Caco-2 (cell line): Measurements from ENCODE around the gene ENPP1. TPM values are rescaled to one million over a fixed set of nuclear protein-coding genes. Genes with fewer than 3 reads are reported as not detected.

Experiments used
- BruUV-seq: library from RNA; stranded (reverse); fragments of 400-500 nt; replicated peaks from 2 replicates; lab custom pipeline; 2021; lab: Mats Ljungman, UMichigan
- CTCF ChIA-PET: fragments of 300-600 bp; sonication (Branson Sonifier 250); formaldehyde crosslinking; loops from one replicate; lab custom pipeline; 2022; ENCODE audit warnings: antibody characterized with exemption; lab: Charles Lee
- POLR2A ChIA-PET: fragments of 300-600 bp; sonication (Branson Sonifier 250); formaldehyde crosslinking; loops from one replicate; lab custom pipeline; 2022; ENCODE audit warnings: antibody characterized with exemption; lab: Charles Lee
- DNase-seq, 2 experiments: peaks; one replicate each; pipeline versions ENCODE4 v3.0.0 to v3.0.0-alpha.2; 2020 to 2022
- H3K27me3 ChIP-seq: replicated peaks from 2 replicates; pipeline ENCODE4 v1.6.0; 2011; ENCODE audit warnings: low read length; ENCODE audit not compliant: control insufficient read depth, insufficient read depth
- H3K36me3 ChIP-seq: 2 replicates; pipeline ENCODE4 v1.5.1; 2011; ENCODE audit warnings: low read length; ENCODE audit not compliant: control insufficient read depth, insufficient read depth
- H3K4me1 ChIP-seq: fragments of 250-450 bp; sonication (Bioruptor Pico); 2 replicates; pipeline ENCODE4 v1.5.1; 2020; ENCODE audit warnings: mild to moderate bottlenecking
- H3K4me3 ChIP-seq: 2 replicates; pipeline ENCODE4 v1.5.1; 2011; ENCODE audit warnings: low read depth, mild to moderate bottlenecking, control low read depth, low read length
- H3K9me3 ChIP-seq: fragments of 250-450 bp; sonication (Bioruptor Pico); 2 replicates; pipeline ENCODE4 v1.5.1; 2020; ENCODE audit warnings: mild to moderate bottlenecking, moderate library complexity
- H3K27ac Mint-ChIP-seq: one replicate; pipeline ENCODE4 v1.8.0; 2022; ENCODE audit warnings: mixed read lengths; ENCODE audit not compliant: unreplicated experiment
- H3K27me3 Mint-ChIP-seq: one replicate; pipeline ENCODE4 v1.8.0; 2022; ENCODE audit warnings: mixed read lengths; ENCODE audit not compliant: insufficient read depth, unreplicated experiment
- H3K36me3 Mint-ChIP-seq: one replicate; pipeline ENCODE4 v1.8.0; 2022; ENCODE audit warnings: mild to moderate bottlenecking, mixed read lengths; ENCODE audit not compliant: insufficient read depth, unreplicated experiment
- H3K4me1 Mint-ChIP-seq: one replicate; pipeline ENCODE4 v1.8.0; 2022; ENCODE audit warnings: low read depth, mixed read lengths; ENCODE audit not compliant: unreplicated experiment
- H3K4me3 Mint-ChIP-seq: one replicate; pipeline ENCODE4 v1.8.0; 2022; ENCODE audit warnings: mild to moderate bottlenecking, moderate library complexity, mixed read lengths; ENCODE audit not compliant: unreplicated experiment
- H3K9me3 Mint-ChIP-seq: one replicate; pipeline ENCODE4 v1.8.0; 2022; ENCODE audit warnings: mixed read lengths; ENCODE audit not compliant: unreplicated experiment
- CTCF ChIP-seq, 2 experiments: fragments of 200-600 bp in 1 of 2; IDR thresholded peaks; 1 replicate in 1 of 2; 2 replicates in 1 of 2; pipeline versions ENCODE4 v1.5.1 to v1.8.0; 2011 to 2022; ENCODE audit warnings: antibody characterized with exemption in 1 of 2, control low read depth in 1 of 2, inconsistent platforms in 1 of 2, low read depth in 1 of 2, low read length in 1 of 2, mild to moderate bottlenecking in 1 of 2, moderate library complexity in 1 of 2; ENCODE audit not compliant: insufficient read depth in 1 of 2, severe bottlenecking in 1 of 2, unreplicated experiment in 1 of 2
- intact Hi-C: fragments of 100-400 bp; cut with micrococcal nuclease; formaldehyde crosslinking; loops from one replicate; pipeline ENCODE4 v1.10.0; 2022; ENCODE audit not compliant: unreplicated experiment
- total RNA-seq: library from RNA; stranded (reverse); gene quantifications from 2 replicates; pipeline ENCODE4 v1.2.3, GENCODE V29; 2022

The ENPP1 gene
- total RNA-seq, 1 experiment from 2014 or later, result 4.8 TPM

GRCh38 chr6:131849799-131850198, 42.0 kb downstream of the ENPP1 start:
- Mint-ChIP-seq H3K27me3 (no peaks in the 10 kb centered on the region), H3K9me3 (peaks cover 14% of the 10 kb centered on the region), H3K4me3 (no peak overlapping the region), H3K4me1 (peaks cover 9% of the 10 kb centered on the region), H3K36me3 (no peaks in the 10 kb centered on the region), H3K27ac (no peak overlapping the region)
- no peak overlapping the region for H3K4me3 ChIP-seq
- no peak for TF ChIP-seq CTCF (IDR thresholded peaks at IDR 0.05; ENCODE audit: insufficient read depth in 1 of 2, low read depth in 1 of 2, low read length in 1 of 2, severe bottlenecking in 1 of 2, unreplicated experiment in 1 of 2)
- H3K27me3 ChIP-seq, result no peaks in the 10 kb centered on the region
- no peaks in the 10 kb centered on the region for H3K36me3 ChIP-seq
- BruUV-seq, result no TSS peak
- POLR2A ChIA-PET, result no interaction called here
- intact Hi-C loops, result no loop called here
- no peaks in the 10 kb centered on the region for H3K4me1 ChIP-seq
- CTCF ChIA-PET, result interaction anchor here (0.6 kb wide), 1 partner anchor 37 kb away, joined by 5 read pairs; no protein-coding TSS in a partner anchor
- H3K9me3 ChIP-seq, result no peaks in the 10 kb centered on the region
- no peak for DNase-seq

DNA sequence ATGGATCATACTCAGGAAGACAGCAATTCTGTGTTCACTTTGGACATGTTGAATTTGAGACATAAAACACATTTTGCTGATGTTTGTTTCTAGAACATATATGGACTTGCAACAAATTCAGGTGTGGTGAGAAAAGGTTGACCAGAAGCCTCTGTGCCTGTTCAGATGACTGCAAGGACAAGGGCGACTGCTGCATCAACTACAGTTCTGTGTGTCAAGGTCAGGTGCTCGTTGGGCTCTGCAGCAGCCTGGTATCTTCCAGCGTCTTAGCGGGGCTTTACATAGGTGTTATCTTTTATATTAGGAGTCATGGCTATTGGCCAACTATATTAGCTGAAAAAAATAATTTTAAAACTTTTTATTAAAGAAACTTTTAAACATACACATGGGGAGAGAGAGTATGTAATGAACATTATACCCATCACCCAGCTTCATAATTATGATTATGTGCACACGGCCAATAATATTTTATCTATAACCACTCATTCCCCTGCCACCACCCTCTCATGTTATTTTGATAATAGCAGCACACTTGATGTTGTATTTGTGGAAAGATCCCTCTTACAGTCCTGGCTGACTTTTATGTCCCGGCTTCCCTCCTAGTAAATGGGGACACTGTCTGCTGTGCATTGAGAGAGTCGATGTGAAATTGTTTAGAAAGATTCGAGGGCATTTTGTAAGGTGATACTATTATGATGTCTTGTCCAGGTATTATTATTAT, 43.4 kb downstream of the ENPP1 start:
- intact Hi-C loops, result no loop called here
- Mint-ChIP-seq H3K27me3 (no peaks in the 10 kb centered on the region), H3K36me3 (no peaks in the 10 kb centered on the region), H3K27ac (no peak overlapping the region), H3K4me1 (peaks cover 3% of the 10 kb centered on the region), H3K9me3 (peaks cover 6% of the 10 kb centered on the region), H3K4me3 (no peak overlapping the region)
- CTCF ChIA-PET, result no interaction called here
- POLR2A ChIA-PET, result no interaction called here
- Histone ChIP-seq H3K4me1 (no peaks in the 10 kb centered on the region), H3K27me3 (no peaks in the 10 kb centered on the region), H3K9me3 (no peaks in the 10 kb centered on the region), H3K4me3 (no peak overlapping the region), H3K36me3 (no peaks in the 10 kb centered on the region)
- DNase-seq, result no peak
- TF ChIP-seq CTCF (IDR thresholded peaks at IDR 0.05; ENCODE audit: insufficient read depth in 1 of 2, low read depth in 1 of 2, low read length in 1 of 2, severe bottlenecking in 1 of 2, unreplicated experiment in 1 of 2), result no peak
- no TSS peak for BruUV-seq

GRCh38 chr6:131852200-131852599, 44.4 kb downstream of the ENPP1 start:
- ChIA-PET POLR2A (no interaction called here), CTCF (no interaction called here)
- H3K4me3 Mint-ChIP-seq, result no peak overlapping the region
- no peak overlapping the region for H3K27ac Mint-ChIP-seq
- no peaks in the 10 kb centered on the region for H3K36me3 Mint-ChIP-seq
- no peak for DNase-seq
- H3K36me3 ChIP-seq, result no peaks in the 10 kb centered on the region
- H3K27me3 ChIP-seq, result no peaks in the 10 kb centered on the region
- no peaks in the 10 kb centered on the region for H3K4me1 ChIP-seq
- TF ChIP-seq CTCF (IDR thresholded peaks at IDR 0.05; ENCODE audit: insufficient read depth in 1 of 2, low read depth in 1 of 2, low read length in 1 of 2, severe bottlenecking in 1 of 2, unreplicated experiment in 1 of 2), result no peak
- no peaks in the 10 kb centered on the region for H3K9me3 Mint-ChIP-seq
- intact Hi-C loops, result no loop called here
- no peaks in the 10 kb centered on the region for H3K4me1 Mint-ChIP-seq
- no TSS peak for BruUV-seq
- H3K9me3 ChIP-seq, result no peaks in the 10 kb centered on the region
- no peak overlapping the region for H3K4me3 ChIP-seq
- no peaks in the 10 kb centered on the region for H3K27me3 Mint-ChIP-seq
